HL-60 (cell line): ENCODE results near the gene ADGRG6.

Source experiments
- CTCF ChIP-seq: IDR thresholded peaks from one replicate; pipeline ENCODE4 v1.5.1; 2011; ENCODE audit warnings: low read length, control low read depth, inconsistent platforms; ENCODE audit not compliant: insufficient read depth
- GABPA ChIP-seq: IDR thresholded peaks from 2 replicates; pipeline ENCODE4 v1.6.1; 2012; ENCODE audit warnings: low read depth

GRCh38 chr6:142350309-142350708 is 48.5 kb downstream of the ADGRG6 start:
- TF ChIP-seq CTCF (no peak), GABPA (no peak)
